CD8-positive, alpha-beta memory T cell (primary cell): Measurements from ENCODE around the gene CYB5B. TPM values are rescaled to one million over a fixed set of nuclear protein-coding genes. Genes with fewer than 3 reads are reported as not detected.
A peak's percentile ranks its signal among the peaks of the same experiment; 100 is the strongest.

Experiments used
- CTCF ChIA-PET: fragments of 350-600 bp; sonication (Branson Sonifier 250); formaldehyde crosslinking; loops from one replicate; lab custom pipeline; 2021; ENCODE audit warnings: antibody characterized with exemption; lab: Charles Lee
- POLR2A ChIA-PET: fragments of 350-600 bp; sonication (Branson Sonifier 250); formaldehyde crosslinking; loops from one replicate; lab custom pipeline; 2021; ENCODE audit warnings: antibody characterized with exemption; lab: Charles Lee
- DNase-seq, 5 donors: peaks; one replicate each; pipeline versions ENCODE4 v3.0.0 to v3.0.0-alpha.2; 2020 to 2022; ENCODE audit warnings: mixed read lengths in 1 of 5
- H3K27ac ChIP-seq: one replicate; pipeline ENCODE4 v1.7.0; 2013; ENCODE audit warnings: low read depth, mild to moderate bottlenecking, low read length, moderate library complexity
- H3K27me3 ChIP-seq: 2 replicates; pipeline ENCODE4 v1.7.0; 2013; ENCODE audit warnings: low read length, mild to moderate bottlenecking; ENCODE audit not compliant: insufficient read depth, poor library complexity, severe bottlenecking
- H3K36me3 ChIP-seq: 2 replicates; pipeline ENCODE4 v1.7.0; 2013; ENCODE audit warnings: mild to moderate bottlenecking, low read length, moderate library complexity; ENCODE audit not compliant: insufficient read depth
- H3K4me1 ChIP-seq: 2 replicates; pipeline ENCODE4 v1.7.0; 2013; ENCODE audit warnings: mild to moderate bottlenecking, low read length, moderate library complexity; ENCODE audit not compliant: insufficient read depth
- H3K4me3 ChIP-seq: 2 replicates; pipeline ENCODE4 v1.7.0; 2013; ENCODE audit warnings: mild to moderate bottlenecking, low read length
- H3K9me3 ChIP-seq: 2 replicates; pipeline ENCODE4 v1.7.0; 2013; ENCODE audit warnings: mild to moderate bottlenecking, low read length
- H3K27ac Mint-ChIP-seq, 8 donors: one replicate each; pipeline ENCODE4 v1.8.0; 2020 to 2021; ENCODE audit warnings: mixed read lengths in 8 of 8, mild to moderate bottlenecking in 6 of 8, inconsistent platforms in 3 of 8, moderate library complexity in 3 of 8
- H3K27me3 Mint-ChIP-seq, 2 donors: one replicate each; pipeline ENCODE4 v1.8.0; 2020 to 2021; ENCODE audit warnings: mixed read lengths in 2 of 2, mild to moderate bottlenecking in 1 of 2, moderate library complexity in 1 of 2
- H3K36me3 Mint-ChIP-seq, 3 donors: one replicate each; pipeline ENCODE4 v1.8.0; 2020 to 2021; ENCODE audit warnings: mixed read lengths in 3 of 3, inconsistent platforms in 1 of 3, mild to moderate bottlenecking in 1 of 3
- H3K4me1 Mint-ChIP-seq, 3 donors: one replicate each; pipeline ENCODE4 v1.8.0; 2020 to 2021; ENCODE audit warnings: mixed read lengths in 3 of 3, inconsistent platforms in 1 of 3, mild to moderate bottlenecking in 1 of 3
- H3K4me3 Mint-ChIP-seq, 7 donors: one replicate each; pipeline ENCODE4 v1.8.0; 2020 to 2021; ENCODE audit warnings: mixed read lengths in 7 of 7, mild to moderate bottlenecking in 6 of 7, moderate library complexity in 4 of 7, inconsistent platforms in 2 of 7
- H3K9me3 Mint-ChIP-seq, 5 donors: one replicate each; pipeline ENCODE4 v1.8.0; 2020 to 2022; ENCODE audit warnings: mixed read lengths in 5 of 5, mild to moderate bottlenecking in 3 of 5, moderate library complexity in 2 of 5, inconsistent platforms in 1 of 5
- polyA plus RNA-seq: library from polyadenylated mRNA; unstranded; fragments of 300-500 nt; fragmentation: Illumina TruSeq; gene quantifications from one replicate; pipeline ENCODE4 v1.2.3, GENCODE V29; 2021
- total RNA-seq, 2 experiments: library from RNA; stranded (reverse); gene quantifications; one replicate each; pipeline ENCODE4 v1.2.3, GENCODE V29; 2021

CYB5B gene
- total and polyA plus RNA-seq, 3 experiments from 2014 or later: 115 to 153 (median 152) TPM

DNA sequence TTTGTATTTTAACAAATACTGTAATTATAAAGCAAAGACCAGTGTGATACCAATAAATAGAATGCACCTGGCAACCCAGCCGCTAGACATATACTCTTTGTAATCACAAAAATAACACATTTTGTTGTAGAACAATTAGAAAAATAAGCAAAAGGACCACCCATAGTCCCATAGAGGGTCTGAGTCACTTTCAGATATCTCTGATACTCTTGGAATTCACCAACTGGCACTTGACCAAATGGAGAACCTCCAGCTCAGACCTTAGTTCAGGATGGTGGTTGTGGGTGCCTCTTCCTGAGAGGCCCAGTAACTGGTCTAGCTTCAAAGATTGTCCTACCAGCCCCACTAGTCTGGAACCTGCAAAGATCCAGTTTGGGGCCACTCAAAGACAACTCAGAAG is 37.8 kb upstream of the CYB5B start:
- ChIA-PET POLR2A (interaction anchor here (1.0 kb wide), 1 partner anchor 10 kb away, joined by 7 read pairs; no protein-coding TSS in a partner anchor), CTCF (interaction anchor here (0.9 to 1.4 kb wide), 2 partner anchors 9 kb away, joined by 3 to 10 read pairs; no protein-coding TSS in a partner anchor)
- H3K4me1 ChIP-seq: peaks cover 24% of the 10 kb centered on the region
- no peak for DNase-seq
- peak overlapping the region; percentile 84 for H3K27ac ChIP-seq
- H3K27me3 ChIP-seq: no peaks in the 10 kb centered on the region
- Mint-ChIP-seq H3K4me3 (peak overlapping the region; percentile 84 to 97 (median 91)), H3K4me1 (peaks cover 31 to 38% (median 37%) of the 10 kb centered on the region in 3 donors), H3K36me3 (peaks cover 0 to 31% (median 6%) of the 10 kb centered on the region in 3 donors), H3K9me3 (no peaks in the 10 kb centered on the region), H3K27me3 (no peaks in the 10 kb centered on the region), H3K27ac (peak overlapping the region in 6 of 8 donors; percentile 29 to 96 (median 92))
- H3K4me3 ChIP-seq: no peak overlapping the region
- peaks cover 12% of the 10 kb centered on the region for H3K36me3 ChIP-seq
- H3K9me3 ChIP-seq: no peaks in the 10 kb centered on the region

- peaks cover 6% of the 10 kb centered on the region for H3K4me1 ChIP-seq
- peaks cover 0 to 2% of the 10 kb centered on the region in 2 donors for H3K27me3 Mint-ChIP-seq
- H3K27ac ChIP-seq: no peak overlapping the region
- no peak overlapping the region for H3K4me3 ChIP-seq
- no peaks in the 10 kb centered on the region for H3K36me3 ChIP-seq
- H3K4me1 Mint-ChIP-seq: peaks cover 3 to 10% (median 9%) of the 10 kb centered on the region in 3 donors
- no peak overlapping the region for H3K27ac Mint-ChIP-seq
- H3K4me3 Mint-ChIP-seq: no peak overlapping the region
- DNase-seq: no peak
- no peaks in the 10 kb centered on the region for H3K9me3 ChIP-seq
- POLR2A ChIA-PET: interaction anchor here (0.7 kb wide), 1 partner anchor 691 kb away, joined by 5 read pairs; no protein-coding TSS in a partner anchor
- H3K9me3 Mint-ChIP-seq: no peaks in the 10 kb centered on the region
- no peaks in the 10 kb centered on the region for H3K36me3 Mint-ChIP-seq
- H3K27me3 ChIP-seq: no peaks in the 10 kb centered on the region
- CTCF ChIA-PET: interaction anchor here (1.6 to 2.7 kb wide), 3 partner anchors 14 to 360 kb away, joined by 3 to 19 read pairs (median 11); partner anchors contain the start of gene NOB1
Measured at GRCh38 chr16:69393898-69394849, 30.2 kb upstream of the CYB5B start.

- Mint-ChIP-seq H3K36me3 (no peaks in the 10 kb centered on the region), H3K9me3 (no peaks in the 10 kb centered on the region), H3K4me3 (peak overlapping the region in 1 of 7 donors; percentile 36), H3K27ac (peak overlapping the region in 5 of 8 donors; percentile 12 to 76 (median 56)), H3K4me1 (peaks cover 3 to 10% (median 9%) of the 10 kb centered on the region in 3 donors), H3K27me3 (peaks cover 0 to 4% of the 10 kb centered on the region in 2 donors)
- Histone ChIP-seq H3K27me3 (no peaks in the 10 kb centered on the region), H3K36me3 (no peaks in the 10 kb centered on the region), H3K9me3 (no peaks in the 10 kb centered on the region), H3K4me3 (no peak overlapping the region), H3K27ac (no peak overlapping the region), H3K4me1 (peaks cover 6% of the 10 kb centered on the region)
- POLR2A ChIA-PET: interaction anchor here (1.4 kb wide), 1 partner anchor 10 kb away, joined by 7 read pairs; the partner anchor contains the start of gene TERF2
- CTCF ChIA-PET: interaction anchor here (0.7 to 2.7 kb wide), 20 partner anchors 8 to 359 kb away, joined by 3 to 19 read pairs (median 4); partner anchors contain the start of genes CYB5B and NOB1
- DNase-seq: no peak
Measured at GRCh38 chr16:69395859-69396186, 28.6 kb upstream of the CYB5B start.

DNA sequence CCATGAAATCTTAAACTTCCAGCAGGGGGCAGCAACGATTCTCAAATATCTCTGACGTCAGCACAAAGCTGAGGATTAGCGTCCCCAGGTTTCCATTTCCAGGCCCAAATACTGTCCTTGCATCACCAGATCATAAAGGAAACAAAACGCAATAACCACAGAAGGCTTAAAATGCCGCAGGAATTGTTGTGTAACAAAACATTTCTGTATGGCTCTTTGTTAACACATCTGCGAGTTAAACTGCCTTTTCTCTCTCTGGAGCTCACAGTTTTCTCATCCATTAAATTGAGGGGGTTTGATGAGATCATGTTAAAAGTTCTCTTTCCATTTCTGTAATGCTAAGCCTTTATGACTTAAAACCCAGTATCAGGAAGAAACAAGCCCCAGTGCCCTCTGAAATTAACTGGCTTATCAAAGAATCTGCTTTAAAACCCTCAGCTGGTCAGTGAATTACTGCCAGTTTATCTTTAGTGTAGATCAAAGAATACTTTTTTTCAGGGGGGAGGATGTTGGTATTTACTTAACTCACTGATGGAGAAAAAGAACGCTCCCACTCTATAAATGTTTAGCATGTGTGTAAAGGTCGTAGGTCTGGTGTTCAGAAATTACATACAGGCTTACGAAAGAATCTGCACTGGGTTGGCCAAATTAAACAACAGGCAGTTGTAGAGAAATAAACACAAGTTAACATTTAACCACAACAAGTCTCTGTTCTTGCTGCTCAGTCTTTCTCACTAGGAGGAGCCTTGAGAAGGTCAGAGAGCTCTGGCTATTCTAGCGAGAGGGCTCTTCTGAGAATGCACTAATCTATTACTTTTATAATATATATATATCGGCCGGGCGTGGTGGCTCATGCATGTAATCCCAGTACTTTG is 28.0 kb upstream of the CYB5B start:
- Histone ChIP-seq H3K36me3 (no peaks in the 10 kb centered on the region), H3K9me3 (no peaks in the 10 kb centered on the region), H3K27me3 (no peaks in the 10 kb centered on the region), H3K27ac (no peak overlapping the region), H3K4me3 (no peak overlapping the region), H3K4me1 (peaks cover 6% of the 10 kb centered on the region)
- H3K9me3 Mint-ChIP-seq: no peaks in the 10 kb centered on the region
- peaks cover 3 to 10% (median 9%) of the 10 kb centered on the region in 3 donors for H3K4me1 Mint-ChIP-seq
- peaks cover 0 to 4% of the 10 kb centered on the region in 2 donors for H3K27me3 Mint-ChIP-seq
- no peaks in the 10 kb centered on the region for H3K36me3 Mint-ChIP-seq
- ChIA-PET POLR2A (interaction anchor here (1.4 kb wide), 1 partner anchor 10 kb away, joined by 7 read pairs; the partner anchor contains the start of gene TERF2), CTCF (interaction anchor here (0.7 to 2.7 kb wide), 20 partner anchors 9 to 358 kb away, joined by 3 to 19 read pairs (median 4); partner anchors contain the start of genes CYB5B and NOB1)
- H3K4me3 Mint-ChIP-seq: peak overlapping the region in 1 of 7 donors; percentile 2
- peak; percentile 58 to 75 (median 62) for DNase-seq
- H3K27ac Mint-ChIP-seq: peak overlapping the region in 6 of 8 donors; percentile 8 to 76 (median 45)

DNA sequence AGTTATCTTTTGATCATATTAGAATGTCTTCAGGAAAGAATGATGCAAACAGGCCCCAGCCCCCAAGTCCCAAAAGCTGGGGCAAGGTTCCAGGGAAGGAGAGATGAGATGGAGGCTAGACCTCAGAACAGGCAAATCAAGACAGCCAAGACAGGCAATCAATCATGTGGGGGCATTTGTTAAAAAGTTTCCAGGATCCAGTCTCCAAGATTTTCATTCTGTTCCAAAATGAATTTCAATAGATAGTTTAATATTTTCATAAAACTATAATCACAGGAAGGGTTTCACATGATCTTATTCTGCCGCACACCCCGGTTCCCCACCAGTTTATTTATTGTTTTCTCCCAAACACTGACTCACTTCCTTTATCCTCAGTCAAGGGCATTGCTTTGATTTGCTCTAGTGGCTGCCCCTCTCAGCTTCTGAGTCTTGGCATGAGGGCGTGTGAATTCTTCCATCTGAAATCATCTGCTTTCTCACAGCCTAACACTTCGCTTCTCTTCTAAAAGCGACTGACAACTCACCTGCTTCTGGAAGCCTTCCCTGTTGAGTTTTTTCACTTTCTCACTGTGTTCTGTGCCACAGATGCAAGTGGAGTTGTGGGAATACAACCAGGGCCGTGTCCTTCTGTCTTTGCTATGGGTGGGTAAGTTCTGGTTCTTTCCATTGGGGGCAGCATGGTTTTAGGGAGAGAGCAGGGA is 26.4 kb upstream of the CYB5B start:
- H3K27ac Mint-ChIP-seq: peak overlapping the region in 1 of 8 donors; percentile 8

GRCh38 chr16:69399361-69399760 is 25.1 kb upstream of the CYB5B start:
- DNase-seq: no peak
- peaks cover 3 to 10% (median 9%) of the 10 kb centered on the region in 3 donors for H3K4me1 Mint-ChIP-seq
- ChIA-PET POLR2A (no interaction called here), CTCF (interaction anchor here (1.1 to 1.3 kb wide), 2 partner anchors 40 to 355 kb away, joined by 3 read pairs; partner anchors contain the start of gene NOB1)
- Histone ChIP-seq H3K4me1 (peaks cover 6% of the 10 kb centered on the region), H3K27me3 (no peaks in the 10 kb centered on the region), H3K27ac (no peak overlapping the region), H3K36me3 (no peaks in the 10 kb centered on the region), H3K4me3 (no peak overlapping the region), H3K9me3 (no peaks in the 10 kb centered on the region)
- no peaks in the 10 kb centered on the region for H3K9me3 Mint-ChIP-seq
- H3K36me3 Mint-ChIP-seq: no peaks in the 10 kb centered on the region
- H3K27me3 Mint-ChIP-seq: peaks cover 0 to 4% of the 10 kb centered on the region in 2 donors
- H3K4me3 Mint-ChIP-seq: no peak overlapping the region
- peak overlapping the region in 1 of 8 donors; percentile 61 for H3K27ac Mint-ChIP-seq

More for the DNA sequence above, 26.4 kb upstream of the CYB5B start:
- POLR2A ChIA-PET: no interaction called here
- no peak for DNase-seq
- no peaks in the 10 kb centered on the region for H3K27me3 ChIP-seq
- peaks cover 0 to 4% of the 10 kb centered on the region in 2 donors for H3K27me3 Mint-ChIP-seq
- H3K4me3 Mint-ChIP-seq: no peak overlapping the region
- no peaks in the 10 kb centered on the region for H3K9me3 Mint-ChIP-seq
- CTCF ChIA-PET: interaction anchor here (1.2 kb wide), 1 partner anchor 10 kb away, joined by 4 read pairs; no protein-coding TSS in a partner anchor
- H3K36me3 ChIP-seq: no peaks in the 10 kb centered on the region
- no peaks in the 10 kb centered on the region for H3K9me3 ChIP-seq
- H3K4me3 ChIP-seq: no peak overlapping the region
- peaks cover 6% of the 10 kb centered on the region for H3K4me1 ChIP-seq
- peaks cover 3 to 10% (median 9%) of the 10 kb centered on the region in 3 donors for H3K4me1 Mint-ChIP-seq
- H3K27ac ChIP-seq: no peak overlapping the region
- H3K36me3 Mint-ChIP-seq: no peaks in the 10 kb centered on the region

GRCh38 chr16:69402439-69402838 is 22.0 kb upstream of the CYB5B start:
- CTCF ChIA-PET: no interaction called here
- Mint-ChIP-seq H3K27me3 (peaks cover 3 to 4% of the 10 kb centered on the region in 2 donors), H3K9me3 (no peaks in the 10 kb centered on the region), H3K27ac (no peak overlapping the region), H3K36me3 (no peaks in the 10 kb centered on the region), H3K4me3 (no peak overlapping the region), H3K4me1 (no peaks in the 10 kb centered on the region)
- no peaks in the 10 kb centered on the region for H3K9me3 ChIP-seq
- H3K36me3 ChIP-seq: no peaks in the 10 kb centered on the region
- no peaks in the 10 kb centered on the region for H3K4me1 ChIP-seq
- no peak overlapping the region for H3K27ac ChIP-seq
- POLR2A ChIA-PET: no interaction called here
- H3K4me3 ChIP-seq: no peak overlapping the region
- no peaks in the 10 kb centered on the region for H3K27me3 ChIP-seq
- no peak for DNase-seq
